ENCODE data around the gene TNC. TPM values are rescaled to one million over a fixed set of nuclear protein-coding genes. Genes with fewer than 3 reads are reported as not detected.

TNC gene
- total and polyA plus RNA-seq, 2 of the 4 experiments (the other 2 are of a cell fraction), result 192 to 253 TPM

DNA sequence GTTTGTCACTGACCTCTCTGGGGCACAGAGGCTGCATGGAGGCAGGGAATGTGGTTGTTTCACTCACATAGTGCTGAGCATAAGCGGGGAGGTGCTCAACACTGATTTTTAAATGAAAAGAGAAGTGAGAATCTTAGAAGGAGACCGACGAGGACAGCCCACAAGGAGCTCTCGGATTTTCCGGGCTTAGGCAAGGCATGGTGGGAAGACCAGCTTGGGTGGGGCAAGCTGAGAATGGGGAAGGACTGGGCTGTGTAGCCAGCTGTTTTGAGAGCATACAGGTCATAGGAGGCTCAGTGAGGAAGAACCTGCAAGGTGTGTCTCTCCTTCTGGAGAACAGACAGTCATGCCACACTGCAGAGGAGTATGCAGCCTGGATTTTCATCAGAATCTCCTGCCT lies 101.6 kb downstream of the TNC start (continued):
- TF ChIP-seq, protein P1, sequence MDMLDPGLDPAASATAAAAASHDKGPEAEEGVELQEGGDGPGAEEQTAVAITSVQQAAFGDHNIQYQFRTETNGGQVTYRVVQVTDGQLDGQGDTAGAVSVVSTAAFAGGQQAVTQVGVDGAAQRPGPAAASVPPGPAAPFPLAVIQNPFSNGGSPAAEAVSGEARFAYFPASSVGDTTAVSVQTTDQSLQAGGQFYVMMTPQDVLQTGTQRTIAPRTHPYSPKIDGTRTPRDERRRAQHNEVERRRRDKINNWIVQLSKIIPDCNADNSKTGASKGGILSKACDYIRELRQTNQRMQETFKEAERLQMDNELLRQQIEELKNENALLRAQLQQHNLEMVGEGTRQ (IDR thresholded peaks at IDR 0.05; ENCODE audit: low read depth, low read length), result no peak
- no peak for TF ChIP-seq SMC3 (IDR thresholded peaks at IDR 0.05; ENCODE audit: low read depth, low read length)

DNA sequence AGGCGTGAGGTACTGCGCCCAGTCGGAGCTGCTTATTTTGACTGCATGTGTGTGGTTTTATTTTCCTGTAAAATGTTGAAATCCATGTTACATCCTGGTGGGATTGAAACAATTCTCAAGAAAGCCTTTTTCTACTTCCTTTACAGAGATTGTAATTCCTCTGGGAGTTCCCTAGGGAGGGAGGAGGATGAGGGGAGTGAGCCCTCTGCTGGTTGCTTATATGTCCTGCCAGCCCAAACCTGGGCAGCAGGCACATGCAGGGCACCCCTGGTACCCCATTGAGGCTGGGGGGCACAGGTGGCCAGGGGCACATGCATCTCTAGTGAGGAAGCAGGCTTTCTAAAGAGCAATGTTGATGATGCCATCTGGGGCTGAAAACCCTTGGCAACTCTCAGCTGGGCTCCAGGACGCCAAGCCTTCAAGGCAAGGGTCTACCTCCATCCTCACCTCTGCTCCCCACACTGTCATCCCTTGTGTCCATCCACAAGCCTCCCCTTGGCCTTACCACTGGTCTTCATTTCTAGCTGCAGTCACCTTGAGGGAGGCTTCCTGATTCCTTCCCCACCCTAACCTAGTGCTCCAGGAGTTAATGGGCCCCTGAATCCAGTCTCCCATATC lies 102.8 kb downstream of the TNC start:
- Histone ChIP-seq H3K9me1 (ENCODE audit: insufficient read depth, low read length) (peaks cover 12% of the 10 kb centered on the region; the same call in 1 of the 2 replicates), H3K4me2 (ENCODE audit: low read depth, low read length) (no peak overlapping the region), H3K4ac (ENCODE audit: low read depth, low read length) (peak overlapping the region; percentile 74), H2BK5ac (ENCODE audit: low read depth, low read length, poor library complexity, severe bottlenecking) (no peak overlapping the region), H3K14ac (replicated peaks; ENCODE audit: low read depth, low read length) (no peak overlapping the region), H3K79me1 (ENCODE audit: low read depth in 1 of 2, low read length in 2 of 2) (no peaks in the 10 kb centered on the region), H2AFZ (replicated peaks; ENCODE audit: low read length, poor library complexity) (no peak overlapping the region), H4K91ac (ENCODE audit: insufficient read depth, low read depth, low read length) (no peak overlapping the region), H4K8ac (ENCODE audit: low read depth in 2 of 2, low read length in 2 of 2) (no peak overlapping the region), H3K4me1 (ENCODE audit: control insufficient read depth, insufficient read depth, low read length) (peaks cover 14% of the 10 kb centered on the region), H3K9me3 (ENCODE audit: control insufficient read depth, insufficient read depth, low read length) (no peaks in the 10 kb centered on the region), H2BK15ac (ENCODE audit: low read depth, low read length) (no peak overlapping the region), H4K5ac (ENCODE audit: low read depth, low read length) (no peak overlapping the region; the same call in 1 of the 2 replicates), H3K9ac (ENCODE audit: low read depth, low read length) (no peak overlapping the region), H2AK5ac (ENCODE audit: low read depth, low read length) (peak overlapping the region; percentile 84), H3K27me3 (ENCODE audit: control insufficient read depth, insufficient read depth, low read length) (peaks cover 5% of the 10 kb centered on the region; the same call in 1 of the 2 replicates), H2AK9ac (replicated peaks; ENCODE audit: low read depth, low read length, poor library complexity) (peak overlapping the region; percentile 20), H3K56ac (ENCODE audit: extremely low read depth, insufficient read depth, low read length) (no peak overlapping the region), H3K27ac (ENCODE audit: insufficient read depth, low read length) (no peak overlapping the region), H2BK120ac (ENCODE audit: low read depth, low read length) (peak overlapping the region; percentile 24; the same call in 1 of the 2 replicates), H4K20me1 (ENCODE audit: insufficient read depth, low read length) (no peaks in the 10 kb centered on the region), H3K4me3 (ENCODE audit: insufficient read depth, low read depth, low read length) (no peak overlapping the region), H3K23ac (ENCODE audit: low read depth, low read length) (no peak overlapping the region), H3K18ac (ENCODE audit: low read depth, low read length) (no peak overlapping the region), H2BK20ac (ENCODE audit: low read depth, low read length) (no peak overlapping the region), H3K36me3 (ENCODE audit: control insufficient read depth, insufficient read depth, low read length) (no peaks in the 10 kb centered on the region; the same call in 1 of the 2 replicates)
- intact Hi-C loops (cut with micrococcal nuclease) (loop anchor here (1.0 to 10.0 kb wide), 4 partner anchors 197 to 610 kb away; no protein-coding TSS in a partner anchor), in situ Hi-C loops (cut with MboI; ENCODE audit: low sequenced_read_pairs) (loop anchor here (10.0 kb wide), 3 partner anchors 510 to 600 kb away; no protein-coding TSS in a partner anchor), dilution Hi-C loops (cut with HindIII; ENCODE audit: low sequenced_read_pairs, unreplicated experiment) (no loop called here)
- CTCF ChIA-PET, result interaction anchor here (0.7 to 0.9 kb wide), 6 partner anchors 27 to 362 kb away, joined by 3 to 5 read pairs (median 3); no protein-coding TSS in a partner anchor
- DNase-seq (peak; percentile 64), ATAC-seq (ENCODE audit: low read depth) (peak; percentile 31; the same call in 1 of the 2 replicates)
- TF ChIP-seq RAD21 (IDR thresholded peaks at IDR 0.05; ENCODE audit: low read length), result peak; percentile 62
- peak; percentile 70 for TF ChIP-seq SMC3 (IDR thresholded peaks at IDR 0.05; ENCODE audit: low read depth, low read length)
- TF ChIP-seq, protein P2, sequence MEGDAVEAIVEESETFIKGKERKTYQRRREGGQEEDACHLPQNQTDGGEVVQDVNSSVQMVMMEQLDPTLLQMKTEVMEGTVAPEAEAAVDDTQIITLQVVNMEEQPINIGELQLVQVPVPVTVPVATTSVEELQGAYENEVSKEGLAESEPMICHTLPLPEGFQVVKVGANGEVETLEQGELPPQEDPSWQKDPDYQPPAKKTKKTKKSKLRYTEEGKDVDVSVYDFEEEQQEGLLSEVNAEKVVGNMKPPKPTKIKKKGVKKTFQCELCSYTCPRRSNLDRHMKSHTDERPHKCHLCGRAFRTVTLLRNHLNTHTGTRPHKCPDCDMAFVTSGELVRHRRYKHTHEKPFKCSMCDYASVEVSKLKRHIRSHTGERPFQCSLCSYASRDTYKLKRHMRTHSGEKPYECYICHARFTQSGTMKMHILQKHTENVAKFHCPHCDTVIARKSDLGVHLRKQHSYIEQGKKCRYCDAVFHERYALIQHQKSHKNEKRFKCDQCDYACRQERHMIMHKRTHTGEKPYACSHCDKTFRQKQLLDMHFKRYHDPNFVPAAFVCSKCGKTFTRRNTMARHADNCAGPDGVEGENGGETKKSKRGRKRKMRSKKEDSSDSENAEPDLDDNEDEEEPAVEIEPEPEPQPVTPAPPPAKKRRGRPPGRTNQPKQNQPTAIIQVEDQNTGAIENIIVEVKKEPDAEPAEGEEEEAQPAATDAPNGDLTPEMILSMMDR (conservative IDR thresholded peaks at IDR 0.05; ENCODE audit: low read depth, low read length), result peak; percentile 66
- TF ChIP-seq RFX5 (IDR thresholded peaks at IDR 0.05; ENCODE audit: low read depth, low read length), result no peak
- TF ChIP-seq MAZ (IDR thresholded peaks at IDR 0.05; ENCODE audit: borderline replicate concordance, low read depth, low read length), result peak; percentile 43; the same call in 1 of the 2 replicates
- no CpG with 5 or more reads among the region's 4 CpGs for WGBS, 2 experiments (ENCODE audit: extremely low coverage in 2 of 2, insufficient read length in 1 of 2)
- BruUV-seq (replicated peaks), result no TSS peak
- POLR2A ChIA-PET (ENCODE audit: unreplicated experiment), result no interaction called here

Measured in IMR-90 (cell line).